Stimulated activated CD8-positive, alpha-beta memory T cell treated with anti-CD3 and anti-CD28 coated beads, Interleukin-15, amount 100 ng/mL, for 48 hours (primary cell): ENCODE results near the gene RARRES1.
"Not testable (repeated sequence)": the region's sequence is repeated elsewhere in the genome, so short reads cannot be mapped to it uniquely, and the experiment has no call there.

ENCODE experiments used
- DNase-seq, 2 donors: peaks; one replicate each; pipeline ENCODE4 v3.0.0-alpha.2; 2020; ENCODE audit warnings: low read depth in 2 of 2

The RARRES1 gene

GRCh38 chr3:158696618-158697017 lies 35.6 kb downstream of the RARRES1 start:
- DNase-seq, result no peak

- not testable (repeated sequence) for DNase-seq
These were observed 38.3 kb downstream of the RARRES1 start for GRCh38 chr3:158693866-158694456.

GRCh38 chr3:158685159-158685558 lies 47.1 kb downstream of the RARRES1 start:
- no peak for DNase-seq

GRCh38 chr3:158683230-158683962 lies 48.9 kb downstream of the RARRES1 start:
- DNase-seq, result no peak

GRCh38 chr3:158680861-158681260 lies 51.4 kb downstream of the RARRES1 start:
- DNase-seq, result no peak

- DNase-seq, result no peak
These were observed 52.7 kb downstream of the RARRES1 start for GRCh38 chr3:158679547-158680000.

GRCh38 chr3:158678687-158679086 lies 53.6 kb downstream of the RARRES1 start:
- DNase-seq, result no peak

GRCh38 chr3:158672215-158673176 lies 59.8 kb downstream of the RARRES1 start, which contains the start of gene LXN:
Gene LXN (minus strand): TSS chr3:158672648. CDS start chr3:158672478, 170 bp downstream.
- peak; percentile 70 to 74 for DNase-seq

- DNase-seq, result no peak
These were observed 60.4 kb downstream of the RARRES1 start for GRCh38 chr3:158671821-158672214.

GRCh38 chr3:158668506-158668905 lies 63.8 kb downstream of the RARRES1 start:
- DNase-seq, result no peak

GRCh38 chr3:158666416-158666815 lies 65.8 kb downstream of the RARRES1 start:
- DNase-seq, result no peak

- DNase-seq, result no peak
These were observed 68.4 kb downstream of the RARRES1 start for GRCh38 chr3:158663832-158664231.

- no peak for DNase-seq
These were observed 69.0 kb downstream of the RARRES1 start for GRCh38 chr3:158663246-158663645.

GRCh38 chr3:158660711-158661110 lies 71.5 kb downstream of the RARRES1 start:
- no peak for DNase-seq

GRCh38 chr3:158659454-158660237 lies 72.6 kb downstream of the RARRES1 start:
- DNase-seq, result peak in 1 of 2 donors; percentile 20

GRCh38 chr3:158658889-158659288 lies 73.4 kb downstream of the RARRES1 start:
- no peak for DNase-seq

GRCh38 chr3:158652463-158652862 lies 79.8 kb downstream of the RARRES1 start:
- DNase-seq, result no peak

- DNase-seq, result no peak
These were observed 81.1 kb downstream of the RARRES1 start for GRCh38 chr3:158651192-158651591.

- no peak for DNase-seq
These were observed 82.5 kb downstream of the RARRES1 start for GRCh38 chr3:158649791-158650190.
